NOMO-1 treated with dmso at 0.1 percent for 144 hours (cell line): ENCODE data around the gene KCNIP4.

Experiments used
- DNase-seq: peaks from one replicate; lab custom pipeline; 2025; ENCODE audit not compliant: unreplicated experiment; lab: John Stamatoyannopoulos, UW

Gene KCNIP4

DNA sequence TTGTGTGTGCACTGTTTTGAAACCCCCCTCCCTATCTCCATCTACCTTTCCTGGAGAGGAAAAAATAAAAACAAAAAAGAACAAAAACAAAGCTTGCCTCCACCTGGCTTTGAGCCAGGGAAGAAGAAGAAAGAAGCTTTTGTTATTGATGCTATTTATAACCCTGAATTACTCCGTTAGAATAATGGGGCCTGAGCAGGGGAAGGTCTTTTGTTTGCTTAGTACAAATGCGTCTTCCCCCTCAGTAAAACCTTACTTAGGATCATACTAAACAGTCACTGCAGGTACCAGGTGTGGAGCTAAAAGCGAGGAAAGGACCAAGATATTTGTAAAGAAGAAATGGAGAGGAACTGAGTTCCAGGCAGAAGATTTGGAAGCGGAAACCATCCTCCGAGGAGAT, 352.1 kb downstream of the KCNIP4 start:
- DNase-seq: no peak

DNA sequence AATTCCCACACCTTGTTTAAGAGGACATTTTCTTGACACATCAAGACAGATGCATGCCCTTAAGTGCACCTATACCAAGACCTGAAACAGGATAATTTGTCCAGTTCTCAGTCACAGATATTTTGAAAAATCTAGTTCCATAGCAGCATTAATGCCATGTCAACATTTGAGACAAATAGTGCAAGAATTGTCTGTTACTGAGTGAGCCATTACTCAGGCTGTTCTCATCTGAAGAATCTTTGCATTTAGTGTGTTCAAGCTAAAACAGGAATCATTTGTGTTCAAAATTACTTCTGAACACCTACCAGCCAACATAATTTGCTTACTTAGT, 354.9 kb downstream of the KCNIP4 start:
- no peak for DNase-seq

DNA sequence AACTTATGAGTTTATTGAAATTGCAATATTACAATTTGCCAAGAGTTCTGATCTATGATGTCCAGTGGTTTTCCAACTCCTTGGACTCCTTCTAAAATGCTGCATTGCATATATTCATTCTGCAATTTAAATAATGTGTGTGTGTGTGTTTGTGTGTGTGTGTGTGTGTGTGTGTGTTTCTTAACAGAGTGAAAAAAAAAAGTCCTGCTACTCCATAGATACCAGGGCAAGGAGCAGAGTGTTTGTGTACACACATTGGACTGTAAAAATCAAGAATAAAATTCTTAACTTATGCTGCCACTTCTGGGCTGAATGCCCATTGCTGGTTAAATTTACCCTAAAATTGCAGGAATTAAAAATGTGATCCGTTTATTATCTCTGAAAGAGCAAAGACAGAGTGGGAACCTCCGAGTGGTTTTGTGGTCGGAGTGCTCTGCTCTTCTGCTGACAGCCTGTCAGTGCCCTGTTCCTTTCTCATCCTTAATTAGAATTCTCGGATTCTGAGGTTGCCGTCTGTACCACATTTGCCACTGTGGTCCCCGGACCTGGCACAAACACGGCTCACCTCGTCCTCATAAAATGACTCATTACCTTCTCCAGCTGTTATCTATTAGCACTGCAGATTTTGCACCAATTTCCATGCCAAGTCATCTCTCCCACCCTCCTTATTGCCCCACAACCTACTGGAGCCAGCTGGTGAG, 355.5 kb downstream of the KCNIP4 start:
- DNase-seq: no peak

DNA sequence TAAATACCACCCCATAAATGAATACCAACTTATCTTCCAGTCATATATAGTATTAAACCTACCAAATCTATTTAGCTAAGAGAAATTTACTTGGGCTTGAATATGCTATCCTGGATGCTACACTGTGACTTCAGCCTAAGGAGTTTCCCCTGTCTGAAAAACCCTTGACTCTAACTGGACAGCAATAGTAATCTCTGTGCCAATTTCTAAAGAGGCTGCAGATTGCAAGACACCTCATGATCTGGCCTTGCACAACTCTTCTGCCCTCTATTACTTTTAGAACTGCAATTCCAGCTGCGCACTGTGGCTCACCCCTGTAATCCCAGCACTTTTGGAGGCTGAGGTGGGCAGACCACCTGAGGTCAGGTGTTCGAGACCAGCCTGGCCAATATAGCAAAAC, 371.5 kb downstream of the KCNIP4 start:
- DNase-seq: no peak

DNA sequence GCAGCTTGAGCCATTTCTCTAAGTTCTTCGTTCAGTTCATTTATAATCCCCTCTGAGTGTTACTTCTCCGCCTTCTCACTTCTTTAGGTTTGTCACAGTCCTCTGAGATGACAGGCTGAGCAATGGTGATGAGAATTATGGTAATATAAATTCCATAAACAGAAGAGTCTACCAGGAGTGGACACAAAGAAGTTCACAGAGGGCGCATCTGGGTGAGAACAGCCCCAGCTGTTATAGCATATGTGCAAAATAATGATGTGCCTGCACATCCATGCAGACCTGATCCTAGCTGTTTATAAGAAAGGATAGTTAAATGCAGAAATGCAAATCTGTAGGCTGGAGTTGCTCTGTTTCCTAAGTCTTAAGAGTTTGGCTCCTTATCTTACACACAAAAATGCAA, 377.5 kb downstream of the KCNIP4 start:
- no peak for DNase-seq

DNA sequence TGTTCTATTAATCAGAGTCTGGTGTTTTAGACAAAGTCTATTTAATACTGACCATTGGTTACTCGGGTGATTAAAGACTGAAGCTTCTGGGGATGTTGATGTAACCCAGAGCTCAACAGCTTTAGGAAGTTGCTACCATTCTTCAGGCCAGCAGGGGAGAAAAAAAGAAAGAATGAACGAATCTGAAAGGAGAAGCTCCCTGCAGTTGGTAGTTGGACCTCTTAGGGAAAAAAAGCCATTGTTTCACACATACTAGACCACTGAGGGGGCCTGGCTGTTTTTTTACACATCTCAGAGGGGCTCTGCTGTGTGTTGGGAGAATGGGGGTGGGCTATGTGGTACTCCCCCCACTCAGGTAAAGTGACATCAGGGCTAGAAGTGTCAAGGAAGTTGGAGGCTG, 378.9 kb downstream of the KCNIP4 start:
- DNase-seq: no peak

DNA sequence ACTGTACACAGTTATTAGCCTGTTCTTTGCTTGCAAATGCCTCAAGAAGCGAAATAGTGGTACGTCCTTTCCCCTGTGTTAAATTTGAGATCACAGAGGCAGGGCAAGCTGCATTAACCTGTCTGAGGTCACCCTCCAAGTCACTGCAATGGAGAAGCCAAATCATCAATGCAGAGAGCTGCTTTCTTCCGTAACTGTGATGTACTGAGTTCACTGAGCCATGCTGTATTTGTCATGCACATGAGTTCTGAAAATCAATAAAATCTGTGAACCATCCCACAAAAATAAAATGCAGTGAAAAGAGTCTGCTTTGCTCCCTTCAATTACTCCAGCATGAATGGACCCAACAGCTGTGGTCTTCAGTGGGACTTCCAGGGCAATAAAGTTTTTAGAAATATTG, 393.5 kb downstream of the KCNIP4 start:
- no peak for DNase-seq

DNA sequence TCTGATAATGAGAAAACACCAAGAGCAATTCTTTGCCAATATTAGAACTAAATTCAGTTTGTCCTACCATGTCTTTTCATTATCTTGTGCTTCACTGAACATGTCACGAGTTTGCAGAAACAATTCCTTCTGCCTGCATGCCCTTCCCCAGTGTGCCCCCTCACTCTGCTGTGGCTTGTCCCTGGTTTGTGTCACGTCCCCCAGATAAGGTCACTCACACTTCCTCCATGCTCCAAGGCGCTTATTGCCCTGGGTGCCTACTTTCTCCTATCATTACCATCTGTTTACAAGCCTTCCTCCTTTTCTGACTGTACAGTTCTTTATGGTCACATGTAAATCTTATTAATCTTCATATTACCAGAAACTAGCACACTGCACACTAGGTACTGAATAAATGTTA, 394.1 kb downstream of the KCNIP4 start:
- DNase-seq: no peak

DNA sequence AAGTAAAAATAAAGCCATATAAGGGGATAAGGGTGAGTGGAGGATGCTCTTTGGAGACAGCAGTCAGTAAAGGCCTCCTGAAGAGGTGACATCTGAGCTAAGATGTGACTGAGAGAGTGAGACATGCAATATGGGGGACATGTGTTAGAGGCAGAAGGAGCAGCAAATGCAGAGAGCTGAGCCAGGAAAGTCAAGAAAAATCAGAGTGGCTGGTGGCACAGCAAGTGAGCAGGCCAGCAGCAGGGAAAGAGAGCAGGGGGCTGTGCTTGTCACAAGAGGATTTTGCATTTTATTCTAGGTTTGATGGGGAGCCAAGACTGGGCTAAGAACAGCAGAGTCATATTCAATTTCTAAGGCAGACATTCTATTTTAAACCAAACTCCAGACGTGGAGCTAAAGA, 394.5 kb downstream of the KCNIP4 start:
- DNase-seq: no peak

DNA sequence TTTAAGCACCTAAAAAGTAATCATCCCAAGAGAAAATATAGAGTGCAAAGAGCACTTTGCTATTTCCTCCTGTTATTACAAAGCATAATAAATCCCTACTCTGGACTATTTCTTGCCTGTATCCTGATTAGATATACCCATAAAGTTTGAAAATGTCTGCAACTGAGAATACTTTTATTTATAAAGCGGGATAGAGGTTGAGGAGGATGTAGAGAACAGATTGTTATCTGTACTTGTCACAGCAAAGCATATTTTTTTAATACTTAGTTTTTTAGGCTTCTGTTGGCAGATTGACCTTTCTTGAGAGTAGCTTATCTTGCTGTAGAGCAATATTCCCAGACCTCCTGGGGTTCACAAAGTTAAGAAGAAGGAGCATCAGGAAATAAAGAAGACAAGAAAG, 396.1 kb downstream of the KCNIP4 start:
- DNase-seq: no peak

DNA sequence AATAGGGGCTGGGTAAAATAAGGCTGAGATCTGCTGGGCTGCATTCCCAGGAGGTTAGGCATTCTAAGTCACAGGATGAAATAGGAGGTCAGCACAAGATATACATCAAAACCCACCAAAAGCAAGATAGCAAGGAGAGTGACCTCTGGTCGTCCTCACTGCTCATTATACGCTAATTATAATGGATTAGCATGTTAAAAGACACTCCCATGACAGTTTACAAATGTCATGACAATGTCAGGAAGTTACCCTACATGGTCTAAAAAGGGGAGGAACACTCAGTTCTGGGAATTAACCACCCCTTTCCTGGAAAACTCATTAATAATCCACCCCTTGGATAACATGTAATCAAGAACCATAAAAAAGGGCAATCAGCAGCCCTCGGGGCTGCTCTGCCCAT, 403.6 kb downstream of the KCNIP4 start:
- DNase-seq: no peak

DNA sequence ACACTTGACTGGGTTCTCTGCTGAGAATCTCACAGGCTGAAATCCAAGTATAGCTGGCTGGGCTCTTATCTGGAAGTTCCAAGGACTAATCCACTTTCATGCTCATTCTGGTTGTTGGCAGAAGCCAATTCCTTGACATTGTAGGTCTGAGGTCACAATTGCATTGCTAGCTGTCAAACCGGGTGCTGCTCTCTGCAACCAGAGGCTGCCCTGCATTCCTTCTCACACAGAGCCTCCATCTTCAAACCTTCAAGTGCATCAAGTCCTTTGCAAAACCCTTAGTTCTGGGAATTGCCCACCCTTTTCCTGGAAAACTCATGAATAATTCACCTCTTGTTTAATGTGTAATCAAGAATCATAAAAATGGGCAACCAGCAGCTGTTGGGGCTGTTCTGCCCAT, 404.2 kb downstream of the KCNIP4 start:
- DNase-seq: no peak

DNA sequence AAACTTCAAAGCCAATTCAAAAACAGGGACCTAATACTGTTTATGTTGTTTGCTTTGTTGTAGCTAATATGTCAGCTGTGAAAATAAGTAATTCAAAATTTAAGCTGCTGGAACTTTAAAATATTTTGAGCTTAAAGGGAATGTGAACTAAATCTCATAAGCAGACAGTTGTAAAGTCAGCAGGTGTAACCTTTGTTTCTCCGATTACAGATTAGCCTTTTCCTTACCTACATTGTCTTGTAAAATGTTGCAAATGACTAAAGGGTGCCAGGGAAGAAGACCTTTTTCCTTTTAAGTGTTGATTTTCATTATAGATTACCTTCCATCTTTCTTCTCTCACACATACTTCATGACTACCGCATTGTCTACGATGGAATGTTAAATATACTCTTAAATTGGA, 405.1 kb downstream of the KCNIP4 start:
- DNase-seq: no peak

DNA sequence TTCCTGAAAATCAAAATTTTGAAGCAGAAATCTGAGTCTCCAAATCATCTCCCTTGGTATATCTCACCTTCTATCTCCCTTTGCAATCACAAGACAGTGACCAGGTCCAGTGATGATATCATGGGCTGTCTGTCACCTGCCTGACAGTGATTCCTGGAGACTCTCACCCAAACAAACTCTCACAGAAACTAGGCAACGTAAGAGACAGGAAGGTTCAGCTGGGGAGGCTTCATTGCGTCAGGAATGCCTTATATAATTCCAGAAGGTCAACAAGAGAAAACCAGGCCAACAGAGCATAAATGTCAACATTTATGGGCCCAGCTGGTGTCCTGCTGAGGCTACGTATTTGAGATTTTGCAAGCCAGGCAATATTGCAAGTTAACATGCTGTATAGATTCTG, 412.7 kb downstream of the KCNIP4 start:
- DNase-seq: no peak

DNA sequence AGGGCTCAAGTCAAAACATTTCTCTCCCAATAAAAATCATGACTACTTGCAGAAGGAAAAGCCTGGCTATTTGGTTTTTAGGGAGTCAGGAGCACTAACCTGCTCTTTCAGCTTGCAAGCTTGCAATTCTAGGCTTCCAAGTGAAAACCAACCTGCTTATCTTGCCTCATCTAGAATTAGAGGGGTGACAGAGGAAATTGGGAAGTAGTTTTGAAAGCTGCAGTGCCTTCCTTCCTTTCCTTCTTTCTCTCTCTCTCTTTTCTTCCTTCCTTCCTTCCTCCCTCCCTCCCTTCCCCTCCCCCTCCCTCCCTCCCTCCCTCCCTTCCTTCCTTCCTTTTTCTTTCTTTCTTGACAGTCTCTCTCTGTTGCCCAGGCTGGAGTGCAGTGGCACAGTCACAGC, 417.5 kb downstream of the KCNIP4 start:
- DNase-seq: no peak

DNA sequence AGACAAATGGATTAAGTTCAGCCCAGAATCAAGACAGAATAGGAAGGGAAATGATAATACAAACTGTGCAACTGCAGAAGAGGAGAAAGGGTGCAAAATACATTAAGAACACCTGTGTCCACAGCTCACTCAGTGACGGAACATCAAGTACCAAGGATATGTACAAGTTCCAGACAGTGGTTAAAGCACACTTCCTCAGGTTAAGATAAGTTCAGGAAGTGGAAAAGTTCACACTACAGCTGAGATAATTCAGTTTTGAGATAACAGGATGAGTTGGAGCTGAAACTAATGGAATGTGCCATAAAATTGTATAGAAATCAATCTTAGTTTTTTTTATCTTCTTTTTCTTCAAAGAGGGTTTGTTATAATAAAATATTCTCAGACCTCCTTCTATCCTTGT, 419.4 kb downstream of the KCNIP4 start:
- no peak for DNase-seq

DNA sequence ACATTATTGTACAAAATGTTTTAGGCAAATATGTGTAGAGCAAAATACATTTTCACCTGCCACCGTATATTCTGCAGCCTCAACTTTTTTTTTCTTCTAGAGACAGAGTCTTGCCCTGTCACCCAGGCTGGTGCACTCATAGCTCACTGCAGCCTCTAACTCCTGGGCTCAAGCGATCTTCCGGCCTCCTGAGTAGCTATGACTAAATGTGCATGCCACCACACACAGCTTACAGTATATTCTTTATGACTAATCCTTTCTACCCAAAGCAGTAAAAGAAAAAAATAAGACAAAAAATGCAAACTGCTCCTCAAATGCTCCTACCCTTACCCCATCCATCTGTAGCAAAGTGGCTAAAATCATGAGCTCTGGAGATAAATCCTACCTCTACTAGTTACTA, 426.3 kb downstream of the KCNIP4 start:
- DNase-seq: no peak

DNA sequence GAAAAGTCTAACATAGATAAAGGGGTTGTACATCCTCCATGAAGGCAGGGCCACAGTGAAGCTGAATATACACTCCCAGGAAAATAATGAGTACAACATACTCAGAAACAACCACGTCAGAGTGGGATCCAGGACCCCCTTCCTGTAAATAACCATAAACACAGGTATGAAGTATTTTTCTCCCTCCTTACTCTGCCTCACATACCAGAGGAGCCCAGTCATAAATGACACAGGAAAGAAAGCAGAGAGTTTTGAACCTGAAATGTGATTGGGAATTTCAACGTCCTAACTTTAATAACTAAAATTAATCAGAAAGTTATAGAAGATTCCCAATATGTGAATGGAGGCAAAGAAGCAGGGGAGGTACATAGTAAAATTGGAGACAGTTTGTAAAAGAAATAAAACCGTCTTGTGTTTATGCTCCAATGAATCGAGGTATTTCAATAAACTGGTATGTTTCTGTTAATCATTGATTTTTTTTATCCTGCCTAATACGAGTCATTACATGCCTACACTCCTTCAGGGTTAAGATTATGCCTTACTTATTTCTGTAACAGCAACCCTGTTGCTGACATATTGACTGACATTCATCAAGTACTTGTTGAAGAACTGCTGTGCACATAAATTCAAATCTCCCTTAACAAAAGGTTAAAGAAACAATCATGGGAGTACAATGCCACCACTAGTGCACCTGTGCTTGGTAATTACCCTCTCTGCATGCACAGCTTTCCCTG, 431.3 kb downstream of the KCNIP4 start:
- no peak for DNase-seq

DNA sequence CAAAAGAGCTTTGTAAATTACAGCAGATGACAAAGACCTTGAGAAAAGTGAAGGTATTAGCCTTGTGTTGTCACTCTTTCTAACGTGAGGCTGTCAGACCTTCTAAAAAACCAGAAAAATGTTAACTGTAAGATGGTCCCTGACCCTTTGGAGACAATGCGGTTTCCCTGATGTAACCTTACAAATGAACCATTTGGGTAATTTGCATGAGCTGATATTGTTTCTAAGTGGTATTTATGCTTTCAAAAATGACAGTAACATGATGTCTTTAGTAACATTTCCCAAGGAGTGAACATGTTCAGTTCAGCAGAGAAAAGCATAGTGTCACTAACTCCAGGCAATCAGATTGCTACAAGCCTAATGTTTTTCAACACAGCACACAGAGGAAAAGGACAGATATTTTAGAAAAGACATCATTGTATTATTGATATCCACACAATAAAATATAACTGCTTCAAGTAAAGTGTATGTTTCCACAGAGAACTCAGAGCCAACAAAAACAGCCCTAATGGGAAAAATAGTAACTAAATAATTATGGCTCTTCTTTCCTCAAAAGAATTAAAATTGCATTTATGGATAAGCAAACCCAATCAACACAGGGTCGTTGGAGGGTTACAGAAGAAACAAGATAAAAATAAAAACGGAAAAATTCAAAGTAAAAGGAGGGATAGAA, 434.4 kb downstream of the KCNIP4 start:
- no peak for DNase-seq

DNA sequence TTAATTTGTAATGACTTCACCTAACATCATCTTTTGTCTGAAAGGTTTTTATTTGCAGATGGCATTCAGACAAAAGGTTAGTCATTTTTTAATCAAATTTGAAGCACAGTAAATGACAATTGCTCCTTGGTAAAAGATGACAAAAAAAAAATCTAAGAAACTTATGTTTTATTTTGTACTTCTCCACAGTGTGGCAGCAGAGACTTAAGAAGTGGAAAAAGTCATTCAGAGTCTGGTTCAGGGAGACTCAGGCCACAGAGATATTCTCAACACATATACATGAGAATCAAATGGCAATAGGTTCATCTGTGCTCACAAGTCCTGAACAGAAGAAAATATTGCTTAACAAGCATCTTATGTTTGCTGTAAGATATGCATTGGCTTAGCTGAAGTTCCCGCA, 436.2 kb downstream of the KCNIP4 start:
- DNase-seq: no peak

DNA sequence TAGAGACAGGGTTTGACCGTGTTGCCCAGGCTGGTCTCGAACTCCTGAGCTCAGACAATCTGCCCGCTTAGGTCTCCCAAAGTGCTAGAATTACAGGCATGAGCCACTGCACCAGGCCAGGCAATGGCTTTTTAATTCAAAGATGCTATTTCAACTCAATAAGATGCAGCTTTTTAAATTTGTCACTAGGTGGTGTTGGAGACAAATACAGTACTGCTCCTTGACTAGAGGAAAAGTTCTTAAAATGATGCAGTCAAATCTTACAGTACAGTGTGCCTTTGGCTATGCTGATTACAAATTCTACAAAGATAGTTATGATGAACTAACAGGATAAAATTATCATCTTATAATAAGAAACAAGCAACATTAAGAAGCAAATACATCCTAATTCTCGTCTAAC, 441.1 kb downstream of the KCNIP4 start:
- DNase-seq: no peak

DNA sequence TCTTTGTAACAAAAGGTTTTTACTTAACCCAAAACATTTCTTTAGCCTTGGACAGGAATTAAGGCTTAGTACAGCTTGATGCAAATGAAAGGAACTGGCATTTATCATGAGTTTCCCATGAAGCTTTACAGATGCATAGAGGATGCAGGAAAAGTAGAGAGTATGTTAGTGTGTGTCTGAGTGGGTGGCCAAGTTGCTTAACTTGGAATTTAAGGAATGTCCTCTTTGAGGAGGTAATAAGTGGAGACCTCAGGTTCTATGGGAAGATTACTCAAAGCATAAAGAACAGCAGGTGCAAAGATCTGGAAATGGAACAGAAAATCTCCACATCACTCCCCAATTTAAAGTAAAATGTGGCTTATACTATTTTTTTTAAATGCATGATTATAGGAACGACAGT, 457.9 kb downstream of the KCNIP4 start:
- no peak for DNase-seq

DNA sequence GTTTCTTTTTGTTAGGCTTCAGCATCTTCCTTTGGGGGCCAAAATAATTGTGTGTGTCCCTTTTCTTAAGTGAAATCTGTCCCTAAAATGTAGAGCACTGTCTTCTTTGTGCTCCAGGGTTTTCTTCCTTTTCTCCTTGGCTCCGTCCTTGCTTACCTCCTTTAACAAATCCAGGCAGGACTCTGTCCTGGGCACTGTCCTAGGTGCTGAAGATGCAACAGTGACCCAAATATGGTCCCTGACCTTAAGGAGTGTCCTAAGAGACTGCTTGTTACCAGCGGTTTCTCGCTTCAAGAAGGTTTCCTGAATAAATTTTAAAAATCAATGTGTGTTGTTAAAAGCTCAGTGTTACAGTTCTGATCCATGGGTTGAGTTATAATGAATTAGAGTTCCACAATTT, 471.8 kb downstream of the KCNIP4 start:
- no peak for DNase-seq
